ENCODE data around the gene CACNA1G.

Gene CACNA1G

DNA sequence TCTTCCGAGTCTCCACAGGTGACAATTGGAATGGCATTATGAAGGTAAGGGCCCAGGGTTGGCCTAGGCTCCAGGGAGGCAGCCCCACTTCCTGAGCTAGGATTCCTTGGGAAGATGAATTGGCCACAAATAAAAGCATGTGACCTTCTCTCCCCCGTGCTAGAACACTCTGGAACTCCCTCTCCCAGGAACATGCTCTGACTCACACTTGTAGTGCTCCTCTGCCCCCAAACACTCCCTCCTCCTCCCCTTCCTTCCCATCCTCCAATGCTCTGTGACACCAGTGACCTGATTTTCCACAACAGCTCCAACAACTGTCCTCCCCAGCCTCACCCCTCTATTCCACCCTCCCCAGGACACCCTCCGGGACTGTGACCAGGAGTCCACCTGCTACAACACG lies 57.8 kb downstream of the CACNA1G start:
- DNase-seq: no peak

DNA sequence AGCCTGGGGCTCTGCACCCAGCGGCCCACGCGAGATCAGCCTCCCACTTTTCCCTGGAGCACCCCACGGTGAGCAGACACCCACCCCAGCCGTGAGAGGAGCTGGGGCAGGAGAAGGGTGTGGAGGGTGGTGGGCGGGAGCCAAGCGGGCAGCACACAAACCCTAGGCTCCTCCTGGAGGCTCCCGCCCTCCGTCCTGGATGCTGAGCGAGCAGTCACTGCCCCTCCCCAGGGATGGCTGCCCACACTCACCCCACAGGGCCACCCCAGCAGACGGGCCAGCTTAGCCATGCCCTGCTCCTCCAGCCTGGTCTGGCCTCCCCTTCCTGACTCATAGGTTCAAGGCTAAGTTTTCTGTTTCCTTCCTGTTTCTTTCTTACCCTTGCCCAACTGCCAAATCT lies 58.4 kb downstream of the CACNA1G start:
- DNase-seq: no peak

- no peak for DNase-seq
Measured at GRCh38 chr17:50619489-50619888, 59.0 kb downstream of the CACNA1G start.

GRCh38 chr17:50620237-50620636 lies 59.7 kb downstream of the CACNA1G start:
- DNase-seq: no peak

- no peak for DNase-seq
Measured at GRCh38 chr17:50620858-50621257, 60.3 kb downstream of the CACNA1G start.

DNA sequence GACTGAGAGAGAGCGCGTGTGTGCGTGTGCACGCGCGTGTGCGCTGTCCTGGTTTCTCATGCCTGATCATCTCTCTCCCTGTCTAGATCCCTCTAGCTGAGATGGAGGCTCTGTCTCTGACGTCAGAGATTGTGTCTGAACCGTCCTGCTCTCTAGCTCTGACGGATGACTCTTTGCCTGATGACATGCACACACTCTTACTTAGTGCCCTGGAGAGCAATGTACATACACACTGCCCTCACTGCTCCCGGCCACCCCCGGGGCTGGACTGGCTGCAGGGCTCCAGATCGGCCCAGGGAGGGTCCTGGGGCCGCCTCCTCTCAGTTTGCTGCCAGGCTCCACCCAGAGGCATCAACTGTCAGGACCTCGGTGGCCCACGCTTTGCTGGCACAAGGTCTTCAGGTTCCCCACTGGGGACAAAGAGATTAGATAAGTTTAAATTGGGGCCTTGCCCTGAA lies 61.1 kb downstream of the CACNA1G start:
- DNase-seq: peak; percentile 72

DNA sequence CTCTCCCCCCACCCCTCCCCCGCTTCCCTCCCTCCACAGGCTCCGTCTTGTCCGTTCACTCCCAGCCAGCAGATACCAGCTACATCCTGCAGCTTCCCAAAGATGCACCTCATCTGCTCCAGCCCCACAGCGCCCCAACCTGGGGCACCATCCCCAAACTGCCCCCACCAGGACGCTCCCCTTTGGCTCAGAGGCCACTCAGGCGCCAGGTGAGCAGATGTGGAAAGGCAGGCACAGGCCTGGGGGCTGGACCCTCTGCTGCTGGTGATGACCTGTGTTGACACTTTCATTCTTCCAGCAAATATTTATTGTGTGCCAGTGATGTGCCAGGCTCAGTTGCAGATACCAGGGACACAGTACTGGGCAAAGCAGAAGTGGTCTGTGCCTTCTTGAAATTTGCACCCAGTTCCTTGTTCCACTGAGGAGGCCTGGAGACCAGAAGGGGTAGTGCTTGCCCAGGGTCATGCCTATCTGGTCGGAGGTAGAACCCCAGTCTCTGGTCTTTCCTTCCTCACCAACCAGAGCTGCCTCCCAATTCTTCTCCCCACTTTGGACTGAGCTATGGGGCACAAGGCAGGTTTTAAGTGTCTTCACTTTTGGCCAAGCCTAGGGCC lies 63.9 kb downstream of the CACNA1G start:
- DNase-seq: no peak

DNA sequence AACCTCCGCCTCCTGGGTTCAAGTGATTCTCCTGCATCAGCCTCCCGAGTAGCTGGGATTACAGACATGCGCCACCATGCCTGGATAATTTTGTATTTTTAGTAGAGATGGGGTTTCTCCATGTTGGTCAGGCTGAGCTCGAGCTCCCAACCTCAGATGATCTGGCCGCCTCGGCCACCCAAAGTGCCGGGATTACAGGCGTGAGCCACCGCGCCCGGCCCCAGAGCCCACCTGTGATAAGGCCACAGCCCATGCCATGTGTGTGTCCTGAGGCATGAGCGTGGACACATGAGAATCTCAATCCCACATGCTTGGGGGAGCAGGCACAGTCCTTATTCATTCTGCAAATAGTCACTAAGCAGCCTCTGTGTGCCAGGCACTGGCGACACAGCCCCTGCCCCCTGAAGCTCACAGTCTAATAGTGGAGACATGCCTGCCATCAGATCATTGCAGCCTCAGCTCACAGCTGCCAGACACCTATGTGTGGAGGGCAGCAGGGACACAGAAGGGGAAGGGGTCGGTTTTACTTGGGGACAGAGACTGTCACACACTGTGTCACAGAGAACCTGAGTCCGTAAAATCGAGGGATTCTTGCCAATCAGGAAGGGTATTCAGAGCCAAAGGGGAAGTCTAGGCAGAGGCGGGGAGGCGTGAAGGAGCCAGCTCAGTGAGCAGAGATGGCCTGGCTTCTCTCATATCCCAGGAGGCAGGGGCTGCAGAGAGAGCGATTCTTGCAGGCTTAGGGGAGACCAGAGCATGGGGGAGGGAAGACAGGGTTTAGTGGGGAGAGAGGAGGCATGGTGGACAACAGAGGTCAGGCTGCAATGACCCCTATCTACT lies 64.7 kb downstream of the CACNA1G start:
- DNase-seq: no peak

- peak; percentile 48 for DNase-seq
Measured at GRCh38 chr17:50626037-50626574, 65.6 kb downstream of the CACNA1G start.

DNA sequence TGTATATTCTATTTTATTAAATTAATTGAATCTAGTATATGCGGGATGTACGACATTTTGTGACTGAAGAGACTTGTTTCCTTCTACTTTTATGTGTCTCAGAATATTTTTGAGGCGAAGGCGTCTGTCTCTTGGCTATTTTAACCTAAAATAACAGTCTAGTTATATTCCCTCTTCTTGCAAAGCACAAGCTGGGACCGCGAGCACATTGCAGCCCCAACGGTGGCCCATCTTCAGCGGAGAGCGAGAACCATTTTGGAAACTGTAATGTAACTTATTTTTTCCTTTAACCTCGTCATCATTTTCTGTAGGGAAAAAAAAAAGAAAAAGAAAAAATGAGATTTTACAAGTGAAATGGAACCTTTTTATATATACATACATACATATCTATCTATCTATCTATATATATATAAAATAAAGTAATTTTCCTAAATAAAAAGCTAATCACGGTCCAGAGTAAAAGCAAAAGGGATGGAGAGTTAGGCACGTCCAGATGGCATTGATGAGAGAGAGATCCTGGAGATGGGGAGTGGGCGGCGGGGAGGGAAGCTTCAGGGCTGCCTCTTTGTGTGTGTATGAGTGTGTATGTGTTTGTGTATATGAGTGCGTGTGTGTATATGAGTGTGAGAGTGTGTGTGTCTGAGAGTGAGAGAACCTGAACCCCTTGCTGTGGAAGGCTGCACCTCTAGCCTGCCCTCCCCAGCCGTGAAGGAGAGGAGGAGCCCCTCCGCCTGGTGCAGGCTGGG lies 66.7 kb downstream of the CACNA1G start:
- no peak for DNase-seq

DNA sequence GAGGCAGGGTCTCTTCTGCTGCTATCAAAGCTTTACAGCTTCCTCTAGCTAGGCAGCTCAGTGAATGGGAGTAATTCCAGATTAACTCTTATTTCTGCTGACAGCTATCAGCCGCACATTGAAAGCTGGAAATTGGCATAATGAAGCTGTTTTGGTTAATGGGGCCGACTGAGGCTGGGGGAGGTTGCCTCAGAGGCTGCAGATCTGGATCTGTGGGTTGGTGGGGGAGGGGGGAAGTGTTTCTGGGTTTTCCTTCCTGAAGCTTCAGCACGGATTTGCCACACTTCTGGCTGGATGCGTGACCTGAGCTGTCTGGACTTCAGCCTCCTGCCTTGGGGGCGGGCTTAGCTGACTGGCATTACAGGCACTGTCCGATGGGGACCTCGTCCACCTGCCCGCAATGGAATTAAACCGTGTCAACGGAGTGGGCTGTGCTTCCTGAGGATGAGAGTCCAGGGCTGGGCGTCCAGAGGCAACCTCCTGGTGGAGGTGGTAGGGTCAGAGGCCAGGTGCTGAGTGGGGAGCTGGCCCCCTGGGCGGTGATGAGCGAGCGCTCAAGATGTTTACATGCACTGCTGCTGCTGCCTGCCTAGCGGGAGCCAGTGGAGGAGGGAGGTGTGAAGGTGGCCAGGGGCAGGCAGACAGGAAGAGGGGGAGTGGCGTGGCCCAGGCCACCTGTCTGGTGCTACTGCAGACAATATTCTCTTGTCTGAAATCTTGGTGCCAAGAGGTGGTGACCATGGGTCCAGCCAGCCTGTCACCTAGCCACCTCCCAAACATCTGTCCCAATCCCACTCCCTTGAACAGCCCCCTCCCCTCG lies 67.5 kb downstream of the CACNA1G start:
- peak; percentile 83 for DNase-seq

DNA sequence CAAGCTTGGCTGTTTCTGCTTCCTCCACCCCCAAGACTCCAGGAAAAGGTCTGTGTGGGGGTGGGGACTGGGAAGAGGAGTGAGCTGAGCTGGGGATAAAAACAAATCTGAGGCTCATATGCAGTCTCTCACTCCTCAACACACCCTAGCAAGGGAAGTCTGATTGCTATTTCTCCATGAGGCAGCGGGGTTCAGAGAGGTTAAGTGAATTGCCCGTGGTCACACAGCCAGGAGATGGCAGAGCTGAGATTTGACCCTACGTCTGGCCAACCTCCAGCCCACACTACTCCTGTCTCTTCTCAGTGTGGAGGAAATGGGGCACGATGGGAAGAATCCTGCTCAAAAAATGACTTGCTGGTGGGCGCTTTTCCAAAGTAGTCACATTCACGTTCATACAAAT lies 69.4 kb downstream of the CACNA1G start:
- DNase-seq: no peak

- peak; percentile 59 for DNase-seq
Measured at GRCh38 chr17:50630524-50631194, 70.1 kb downstream of the CACNA1G start.

GRCh38 chr17:50631195-50631907 lies 70.8 kb downstream of the CACNA1G start:
- DNase-seq: no peak

DNA sequence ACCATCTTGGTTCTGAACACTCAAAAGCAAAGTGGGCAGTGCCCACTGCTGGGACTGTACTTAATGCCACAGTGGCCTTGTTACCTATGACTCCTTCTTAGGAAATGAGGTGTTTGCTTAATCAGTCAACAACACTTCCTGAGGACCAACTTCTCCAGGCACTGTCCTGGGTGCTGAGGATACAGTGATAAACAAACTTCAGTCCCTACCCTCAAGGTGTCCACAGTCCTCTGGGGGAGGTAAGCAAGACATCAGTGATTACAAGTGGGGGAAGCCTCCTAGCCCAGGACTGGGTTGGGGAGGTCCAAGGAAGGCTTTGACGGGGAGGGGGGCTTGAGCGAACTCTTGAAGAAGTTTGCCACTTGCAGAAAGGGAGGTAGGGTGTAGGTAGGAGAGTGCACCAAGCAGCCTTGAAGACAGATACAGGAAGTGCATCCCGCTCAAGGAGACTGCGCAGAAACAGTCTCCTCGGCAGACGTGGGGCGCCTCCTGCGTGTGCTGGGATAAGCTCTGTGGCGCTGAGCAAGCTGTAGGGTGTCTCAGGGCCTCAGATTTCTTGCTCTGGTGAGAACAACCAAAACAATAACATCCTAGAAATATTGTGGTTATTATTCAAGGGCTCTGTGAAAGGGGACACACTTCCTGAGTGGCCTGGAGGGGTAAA lies 71.5 kb downstream of the CACNA1G start:
- DNase-seq: no peak

GRCh38 chr17:50632637-50633036 lies 72.1 kb downstream of the CACNA1G start:
- no peak for DNase-seq

- no peak for DNase-seq
Measured at GRCh38 chr17:50633683-50634082, 73.2 kb downstream of the CACNA1G start.

DNA sequence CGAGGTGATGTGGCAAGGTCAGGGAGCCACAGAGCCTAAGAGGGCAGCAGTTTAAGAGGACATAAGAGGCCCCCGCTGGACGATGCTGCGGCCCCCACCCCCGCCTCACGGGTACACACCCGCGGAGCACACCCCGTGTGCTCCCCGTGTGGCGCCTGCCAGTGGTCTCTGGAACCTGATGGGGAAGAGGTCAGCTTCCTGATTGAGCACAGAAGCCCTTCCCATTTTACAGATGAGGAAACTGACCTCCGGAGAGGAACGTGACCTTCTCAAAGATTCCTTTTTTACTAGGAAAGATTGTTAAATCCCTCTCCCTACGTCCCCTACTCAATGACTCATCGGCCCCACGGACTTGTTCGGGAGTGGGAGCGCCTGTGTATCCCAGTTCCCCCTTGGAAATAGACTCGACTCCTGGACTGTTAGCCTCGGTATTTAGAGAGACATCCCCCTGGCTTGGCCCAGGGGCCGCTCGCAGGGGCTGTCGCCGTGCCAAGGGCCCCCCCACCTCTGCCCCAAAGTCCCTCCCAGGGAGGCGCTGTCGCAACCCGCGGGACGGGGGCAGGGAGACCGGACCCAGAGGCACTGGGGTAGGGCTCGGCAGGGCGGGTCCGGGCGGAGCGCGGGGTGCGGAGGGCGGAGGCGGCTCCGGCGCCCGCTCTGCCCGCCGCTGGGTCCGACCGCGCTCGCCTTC lies 73.9 kb downstream of the CACNA1G start, which contains the start of gene ABCC3:
Gene ABCC3, plus strand, starts transcription at position 658 of the 691 bp plus-strand sequence. CDS start 56 bp downstream, outside the sequence.
- no peak for DNase-seq

- DNase-seq: no peak
Measured at GRCh38 chr17:50634915-50635731, 74.6 kb downstream of the CACNA1G start.
